KOPT-K1 (cell line): ENCODE measurements around the gene KRTAP20-1.

Experiments used
- H3K27ac ChIP-seq: fragments of 200-600 bp; sonication (generic); 2 replicates; pipeline ENCODE4 v1.5.1; 2016; ENCODE audit warnings: antibody characterized with exemption, mild to moderate bottlenecking, low read depth, low read length; ENCODE audit not compliant: poor library complexity, severe bottlenecking
- H3K36me3 ChIP-seq: fragments of 200-600 bp; sonication (generic); 2 replicates; pipeline ENCODE4 v1.5.1; 2017; ENCODE audit warnings: antibody characterized with exemption, mild to moderate bottlenecking, low read length, moderate library complexity; ENCODE audit not compliant: insufficient read depth
- H3K9me3 ChIP-seq: fragments of 200-600 bp; sonication (generic); 2 replicates; pipeline ENCODE4 v1.5.1; 2017; ENCODE audit warnings: antibody characterized with exemption, low read length, mild to moderate bottlenecking; ENCODE audit not compliant: insufficient read depth, poor library complexity, severe bottlenecking

KRTAP20-1 gene

GRCh38 chr21:30616125-30616524 lies at the start of gene KRTAP20-1:
TSS of gene KRTAP20-1 (plus strand) at chr21:30616425. CDS start at chr21:30616455, 30 bp downstream.
- Histone ChIP-seq H3K36me3 (no peaks in the 10 kb centered on the region), H3K9me3 (no peaks in the 10 kb centered on the region), H3K27ac (no peak within 1 kb of the TSS)

DNA sequence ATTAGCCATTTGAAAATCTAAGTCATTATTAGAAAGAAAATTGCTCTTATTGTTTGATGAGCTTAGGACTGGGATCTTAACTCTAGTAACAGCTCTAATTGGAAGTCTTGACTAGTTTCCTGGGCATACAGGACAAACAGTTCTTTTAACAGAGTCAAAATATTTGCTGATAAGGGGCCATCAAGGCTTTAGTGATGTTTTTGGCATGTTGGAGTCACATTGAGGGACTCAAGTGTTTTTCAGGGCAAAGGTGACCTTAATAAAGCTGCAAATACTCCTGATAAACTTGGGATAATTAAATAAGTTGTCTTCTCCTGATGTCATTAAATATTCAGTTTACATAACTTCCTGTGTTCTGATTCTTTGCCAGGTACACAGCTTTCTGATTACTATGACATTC lies 48.6 kb upstream of the KRTAP20-1 start:
- H3K27ac ChIP-seq = no peak overlapping the region
- no peaks in the 10 kb centered on the region for H3K36me3 ChIP-seq
- H3K9me3 ChIP-seq = no peaks in the 10 kb centered on the region

DNA sequence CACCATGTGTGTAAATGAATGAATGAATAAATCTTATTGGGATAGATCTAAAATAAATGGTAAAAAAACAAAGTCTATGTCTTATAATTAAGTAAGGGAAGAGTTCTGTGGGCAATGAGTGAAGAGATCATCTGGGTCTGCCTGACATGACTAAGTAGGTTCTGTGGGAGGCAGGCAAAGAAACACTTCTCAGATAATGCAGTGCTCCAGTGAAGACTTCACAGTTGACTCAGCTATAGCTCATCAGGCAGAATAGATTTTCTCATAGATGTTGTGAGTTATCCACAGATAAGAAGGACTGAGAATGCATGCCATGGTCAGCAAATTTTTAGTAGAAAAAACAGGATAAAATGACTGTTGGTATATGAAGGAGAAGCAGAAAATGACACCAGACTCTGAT lies 38.5 kb upstream of the KRTAP20-1 start:
- Histone ChIP-seq H3K9me3 (no peaks in the 10 kb centered on the region), H3K36me3 (no peaks in the 10 kb centered on the region), H3K27ac (no peak overlapping the region)

DNA sequence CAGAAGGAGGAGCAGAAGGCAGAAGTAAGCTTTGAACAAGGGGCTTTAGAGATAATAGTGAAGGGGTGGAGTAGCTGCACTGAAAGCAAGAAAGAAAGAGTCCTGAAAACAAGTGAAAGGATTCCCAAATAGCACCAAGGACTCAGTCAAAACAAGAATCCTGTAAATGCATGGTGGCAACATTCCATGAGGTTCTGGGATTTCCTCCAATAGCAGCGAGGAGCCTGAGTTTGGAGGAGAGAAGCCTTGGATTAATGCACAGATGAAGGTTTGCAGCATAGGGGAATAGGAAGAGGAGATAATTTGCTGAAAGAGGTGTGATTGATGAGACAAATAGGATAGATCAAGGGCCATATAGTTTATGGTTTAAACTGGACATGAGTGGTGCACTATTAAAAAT lies 36.9 kb upstream of the KRTAP20-1 start:
- no peak overlapping the region for H3K27ac ChIP-seq
- H3K36me3 ChIP-seq = no peaks in the 10 kb centered on the region
- H3K9me3 ChIP-seq = no peaks in the 10 kb centered on the region

DNA sequence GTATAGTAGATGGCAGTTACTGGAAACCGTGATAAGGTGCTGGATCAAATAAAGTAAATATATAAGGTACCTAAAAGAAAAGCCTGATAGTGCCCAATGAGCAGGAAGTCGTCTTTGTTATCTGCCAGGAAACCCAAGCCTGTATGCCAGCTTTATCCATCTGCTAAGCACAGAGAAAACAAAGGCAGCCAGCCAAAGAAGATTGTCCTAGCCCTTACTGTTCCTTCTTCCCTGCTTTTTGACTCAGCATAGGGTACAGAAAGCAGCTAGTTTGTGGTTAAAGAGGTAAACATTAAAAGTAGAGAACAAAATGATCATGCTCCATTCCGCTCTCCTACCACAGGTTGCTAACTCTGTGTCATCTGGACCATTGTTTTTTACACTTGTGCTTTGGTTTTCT lies 36.1 kb upstream of the KRTAP20-1 start:
- H3K36me3 ChIP-seq = no peaks in the 10 kb centered on the region
- no peak overlapping the region for H3K27ac ChIP-seq

DNA sequence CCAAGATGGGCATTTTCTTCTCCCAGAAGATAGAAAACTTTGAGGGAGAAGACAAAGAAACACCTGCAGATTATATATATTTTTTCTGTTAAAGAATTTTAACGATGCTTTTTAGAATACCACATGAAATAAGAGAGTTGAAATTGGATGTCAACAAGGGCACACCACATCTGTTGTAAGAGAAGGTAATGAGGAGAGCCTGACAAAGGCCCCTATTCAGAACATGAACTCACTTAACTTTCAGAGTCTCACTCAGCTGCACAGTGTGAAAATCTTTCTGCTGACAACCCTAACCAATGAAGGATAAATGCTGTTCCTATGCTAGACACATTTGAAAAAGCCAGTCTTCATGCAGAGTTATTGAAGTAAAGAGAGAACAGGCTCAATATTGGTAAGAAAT lies 33.4 kb upstream of the KRTAP20-1 start:
- Histone ChIP-seq H3K9me3 (no peaks in the 10 kb centered on the region), H3K36me3 (no peaks in the 10 kb centered on the region), H3K27ac (no peak overlapping the region)

More for the DNA sequence above, 36.1 kb upstream of the KRTAP20-1 start:
- H3K9me3 ChIP-seq = no peaks in the 10 kb centered on the region

- Histone ChIP-seq H3K36me3 (no peaks in the 10 kb centered on the region), H3K27ac (no peak within 1 kb of the TSS)
These were observed 25.9 kb upstream of the KRTAP20-1 start, which contains the start of gene KRTAP22-2 for GRCh38 chr21:30590297-30590696. TSS of gene KRTAP22-2 (minus strand) at chr21:30590397.

GRCh38 chr21:30592140-30592539 lies 24.1 kb upstream of the KRTAP20-1 start, which contains the start of gene KRTAP6-3:
TSS of gene KRTAP6-3 (plus strand) at chr21:30592440. CDS start at chr21:30592446, 6 bp downstream.
- Histone ChIP-seq H3K9me3 (no peaks in the 10 kb centered on the region), H3K27ac (no peak within 1 kb of the TSS), H3K36me3 (no peaks in the 10 kb centered on the region)

More at GRCh38 chr21:30590297-30590696, 25.9 kb upstream of the KRTAP20-1 start, which contains the start of gene KRTAP22-2:
- no peaks in the 10 kb centered on the region for H3K9me3 ChIP-seq

GRCh38 chr21:30598802-30599201 lies 17.4 kb upstream of the KRTAP20-1 start, which contains the start of gene KRTAP6-2:
TSS of gene KRTAP6-2 (minus strand) at chr21:30598902. CDS start at chr21:30598874, 28 bp downstream.
- Histone ChIP-seq H3K27ac (no peak within 1 kb of the TSS), H3K9me3 (no peaks in the 10 kb centered on the region), H3K36me3 (no peaks in the 10 kb centered on the region)

GRCh38 chr21:30600787-30601186 lies 15.4 kb upstream of the KRTAP20-1 start, which contains the start of gene KRTAP22-1:
TSS of gene KRTAP22-1 (plus strand) at chr21:30601087.
- H3K27ac ChIP-seq = no peak within 1 kb of the TSS
- H3K36me3 ChIP-seq = no peaks in the 10 kb centered on the region
- no peaks in the 10 kb centered on the region for H3K9me3 ChIP-seq

GRCh38 chr21:30605968-30606367 lies 10.3 kb upstream of the KRTAP20-1 start:
- H3K27ac ChIP-seq = no peak overlapping the region
- H3K36me3 ChIP-seq = no peaks in the 10 kb centered on the region
- H3K9me3 ChIP-seq = no peaks in the 10 kb centered on the region

- no peak overlapping the region for H3K27ac ChIP-seq
- H3K36me3 ChIP-seq = no peaks in the 10 kb centered on the region
- H3K9me3 ChIP-seq = no peaks in the 10 kb centered on the region
These were observed 4.1 kb upstream of the KRTAP20-1 start for GRCh38 chr21:30612132-30612531.

DNA sequence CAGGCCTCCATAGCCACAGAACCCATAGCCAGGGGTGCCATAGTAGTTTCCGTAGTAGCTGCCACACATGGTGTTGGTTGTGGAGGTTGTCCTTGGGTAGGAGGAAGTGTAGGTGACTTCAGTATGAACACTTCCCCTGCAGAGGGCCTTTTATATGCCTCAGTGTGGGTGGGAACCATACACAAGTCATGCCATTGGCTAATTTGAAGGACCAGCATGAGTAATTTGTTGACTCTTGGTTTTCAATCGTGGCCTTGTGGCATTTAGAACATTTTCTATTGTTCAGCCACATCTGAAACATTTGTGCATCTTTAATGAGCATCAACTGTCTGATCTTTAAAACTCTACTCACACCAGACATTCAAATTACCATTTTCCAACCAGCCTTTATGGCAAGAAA lies 2.4 kb upstream of the KRTAP20-1 start, which contains the start of gene KRTAP6-1:
Gene KRTAP6-1, minus strand, starts transcription at position 95 of the 400 bp plus-strand sequence. Its CDS starts 26 bp downstream, at position 69.
- no peaks in the 10 kb centered on the region for H3K9me3 ChIP-seq
- H3K27ac ChIP-seq = no peak within 1 kb of the TSS
- H3K36me3 ChIP-seq = no peaks in the 10 kb centered on the region

- H3K27ac ChIP-seq = no peak overlapping the region
- H3K9me3 ChIP-seq = no peaks in the 10 kb centered on the region
- no peaks in the 10 kb centered on the region for H3K36me3 ChIP-seq
These were observed 1.0 kb upstream of the KRTAP20-1 start for GRCh38 chr21:30615199-30615598.

DNA sequence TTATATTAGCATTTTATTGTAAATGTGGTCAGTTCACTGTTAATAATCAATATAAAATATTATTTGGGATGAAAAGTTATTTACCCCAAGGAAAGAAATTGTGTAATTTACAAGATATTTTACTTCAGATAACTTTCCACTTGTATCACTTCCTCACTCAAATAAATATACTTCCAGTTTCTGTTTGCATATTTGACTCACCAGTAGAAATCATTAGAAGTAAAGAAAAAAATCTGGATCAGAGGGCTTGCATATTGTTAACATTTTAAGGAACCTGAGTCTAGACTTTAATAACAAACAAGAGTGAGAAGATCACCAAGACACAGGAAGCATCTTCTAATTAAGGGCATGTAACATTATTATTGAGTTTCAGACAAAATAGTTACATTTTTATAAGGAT lies 3.9 kb downstream of the KRTAP20-1 start:
- Histone ChIP-seq H3K27ac (no peak overlapping the region), H3K9me3 (peaks cover 11% of the 10 kb centered on the region), H3K36me3 (no peaks in the 10 kb centered on the region)

DNA sequence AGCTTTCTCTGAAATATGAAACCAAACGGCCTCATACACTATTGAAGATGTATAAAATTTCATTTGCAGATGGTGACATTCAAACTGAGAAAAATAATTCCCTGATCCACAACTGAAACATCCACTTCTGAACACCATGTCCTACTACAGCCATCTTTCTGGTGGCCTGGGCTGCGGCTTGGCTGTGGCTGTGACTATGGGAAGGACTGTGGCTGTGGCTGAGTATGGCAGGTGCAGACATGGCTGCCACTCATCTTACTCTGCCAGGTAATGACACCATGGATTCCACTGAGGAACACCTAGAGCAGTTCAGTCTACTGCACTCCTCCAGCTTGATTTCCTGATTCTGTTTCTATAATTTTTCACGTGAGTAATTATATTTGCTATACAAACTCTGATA lies 4.3 kb downstream of the KRTAP20-1 start, which contains the start of gene KRTAP20-4:
Gene KRTAP20-4, plus strand, starts transcription at position 106 of the 400 bp plus-strand sequence.
- H3K27ac ChIP-seq = no peak within 1 kb of the TSS
- H3K36me3 ChIP-seq = no peaks in the 10 kb centered on the region
- H3K9me3 ChIP-seq = peaks cover 15% of the 10 kb centered on the region
